ENCODE results near the gene LIMCH1. TPM values are rescaled to one million over a fixed set of nuclear protein-coding genes. Genes with fewer than 3 reads are reported as not detected.

LIMCH1 gene
- polyA plus RNA-seq, 1 experiment, result 1.1 TPM

DNA sequence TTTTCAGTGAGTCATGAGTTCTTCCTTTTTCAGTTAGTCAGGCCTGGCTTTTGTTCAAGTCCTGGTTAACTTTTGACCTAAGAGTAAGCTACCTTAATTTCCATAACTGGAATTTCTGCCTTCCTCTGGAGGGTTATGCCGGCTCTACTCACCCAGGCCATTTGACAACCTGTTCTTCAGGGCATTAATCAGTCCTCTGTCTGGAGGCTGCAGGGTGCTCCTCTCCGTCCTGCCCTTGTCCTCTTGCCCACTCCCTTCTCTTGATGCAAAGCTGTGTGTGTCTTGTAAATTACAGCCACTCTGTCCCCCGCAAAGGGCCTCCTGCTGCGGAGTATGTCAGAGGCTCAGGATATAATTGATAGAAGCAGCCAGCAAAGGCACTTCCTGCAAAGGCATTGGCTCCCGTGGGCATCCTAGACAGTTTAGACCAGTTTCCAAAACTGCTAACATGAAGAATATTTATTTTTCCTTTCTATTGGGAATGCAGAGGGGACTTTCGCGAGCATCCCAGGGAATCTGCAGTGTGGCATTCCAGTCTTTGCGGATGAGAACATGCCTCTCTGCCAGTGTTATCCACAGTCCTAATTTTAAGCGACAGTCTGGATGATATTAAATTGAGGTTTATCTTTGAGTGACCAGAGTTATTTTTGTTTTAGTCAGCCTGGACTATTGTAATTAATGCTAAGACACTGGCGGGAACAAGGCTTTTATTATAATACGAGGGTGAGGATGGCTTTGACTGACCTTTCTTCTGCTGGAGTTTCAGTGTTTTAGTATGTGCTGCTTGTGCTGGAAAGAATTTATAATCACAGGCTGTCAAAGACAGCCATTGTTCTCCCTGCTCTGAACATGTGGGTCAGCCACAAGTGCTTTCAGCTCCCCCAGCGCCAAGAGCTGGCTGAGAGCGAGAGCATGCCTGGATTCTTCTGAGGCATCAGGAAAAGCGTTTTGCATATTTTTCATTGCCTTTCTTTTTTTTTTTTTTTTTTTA, 74.2 kb downstream of the LIMCH1 start:
- DNase-seq (ENCODE audit: low read depth, low spot score), result no peak
- TF ChIP-seq, protein P1, sequence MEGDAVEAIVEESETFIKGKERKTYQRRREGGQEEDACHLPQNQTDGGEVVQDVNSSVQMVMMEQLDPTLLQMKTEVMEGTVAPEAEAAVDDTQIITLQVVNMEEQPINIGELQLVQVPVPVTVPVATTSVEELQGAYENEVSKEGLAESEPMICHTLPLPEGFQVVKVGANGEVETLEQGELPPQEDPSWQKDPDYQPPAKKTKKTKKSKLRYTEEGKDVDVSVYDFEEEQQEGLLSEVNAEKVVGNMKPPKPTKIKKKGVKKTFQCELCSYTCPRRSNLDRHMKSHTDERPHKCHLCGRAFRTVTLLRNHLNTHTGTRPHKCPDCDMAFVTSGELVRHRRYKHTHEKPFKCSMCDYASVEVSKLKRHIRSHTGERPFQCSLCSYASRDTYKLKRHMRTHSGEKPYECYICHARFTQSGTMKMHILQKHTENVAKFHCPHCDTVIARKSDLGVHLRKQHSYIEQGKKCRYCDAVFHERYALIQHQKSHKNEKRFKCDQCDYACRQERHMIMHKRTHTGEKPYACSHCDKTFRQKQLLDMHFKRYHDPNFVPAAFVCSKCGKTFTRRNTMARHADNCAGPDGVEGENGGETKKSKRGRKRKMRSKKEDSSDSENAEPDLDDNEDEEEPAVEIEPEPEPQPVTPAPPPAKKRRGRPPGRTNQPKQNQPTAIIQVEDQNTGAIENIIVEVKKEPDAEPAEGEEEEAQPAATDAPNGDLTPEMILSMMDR (IDR thresholded peaks at IDR 0.05; ENCODE audit: low read depth, low read length), result no peak
- no peak overlapping the region for H3K27ac ChIP-seq (ENCODE audit: low read depth, low read length)
- CTCF ChIA-PET, result interaction anchor here (0.7 kb wide), 1 partner anchor 32 kb away, joined by 5 read pairs; no protein-coding TSS in a partner anchor
- H3K9me3 ChIP-seq (ENCODE audit: control insufficient read depth, insufficient read depth, low read length), result no peaks in the 10 kb centered on the region
- peaks cover 9% of the 10 kb centered on the region for H3K27me3 ChIP-seq (ENCODE audit: control insufficient read depth, insufficient read depth, low read length)
- H3K4me3 ChIP-seq (ENCODE audit: low read depth, low read length), result no peak overlapping the region
- POLR2A ChIA-PET, result interaction anchor here (0.6 to 0.7 kb wide), 2 partner anchors 49 to 68 kb away, joined by 5 read pairs; no protein-coding TSS in a partner anchor

DNA sequence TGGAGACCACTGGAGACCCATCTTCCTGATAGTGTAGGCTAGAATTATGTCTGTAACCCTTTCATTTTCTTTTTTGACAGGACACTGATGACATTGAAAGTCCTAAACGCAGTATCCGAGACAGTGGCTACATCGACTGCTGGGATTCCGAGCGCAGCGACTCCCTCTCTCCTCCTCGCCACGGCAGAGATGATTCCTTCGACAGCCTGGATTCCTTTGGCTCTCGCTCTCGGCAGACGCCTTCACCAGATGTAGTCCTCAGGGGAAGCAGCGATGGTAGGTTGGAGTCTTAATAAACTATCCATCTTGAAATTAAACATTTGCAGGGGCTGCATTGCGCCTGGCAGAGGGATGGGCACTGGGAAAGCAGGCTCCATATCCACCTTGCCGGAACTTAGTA, 75.4 kb downstream of the LIMCH1 start:
- POLR2A ChIA-PET, result no interaction called here
- H3K27ac ChIP-seq (ENCODE audit: low read depth, low read length), result no peak overlapping the region
- H3K27me3 ChIP-seq (ENCODE audit: control insufficient read depth, insufficient read depth, low read length), result peaks cover 9% of the 10 kb centered on the region
- no peaks in the 10 kb centered on the region for H3K9me3 ChIP-seq (ENCODE audit: control insufficient read depth, insufficient read depth, low read length)
- CTCF ChIA-PET, result no interaction called here
- H3K4me3 ChIP-seq (ENCODE audit: low read depth, low read length), result no peak overlapping the region
- no peak for DNase-seq (ENCODE audit: low read depth, low spot score)
- TF ChIP-seq, protein P1 (IDR thresholded peaks at IDR 0.05; ENCODE audit: low read depth, low read length), result no peak

DNA sequence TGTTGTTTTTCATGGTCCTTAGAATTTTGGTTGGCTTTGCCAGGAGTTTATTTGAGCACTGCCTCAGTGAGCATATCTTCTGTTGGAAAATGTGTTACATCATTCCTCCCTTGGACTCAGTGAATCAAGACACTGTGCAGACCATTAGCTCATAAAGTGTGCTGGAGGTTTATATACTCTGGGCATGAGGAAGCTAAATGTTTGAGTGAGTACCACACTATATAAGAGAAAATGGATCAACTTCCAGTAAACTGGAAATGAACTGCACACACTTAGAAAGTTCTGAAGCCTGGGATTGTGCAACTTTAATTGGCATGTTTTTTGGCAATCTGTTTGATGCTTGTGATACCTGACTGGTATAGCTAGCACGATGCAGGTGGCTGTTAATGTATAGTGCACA, 75.9 kb downstream of the LIMCH1 start:
- Histone ChIP-seq H3K27ac (ENCODE audit: low read depth, low read length) (no peak overlapping the region), H3K27me3 (ENCODE audit: control insufficient read depth, insufficient read depth, low read length) (peaks cover 9% of the 10 kb centered on the region), H3K4me3 (ENCODE audit: low read depth, low read length) (no peak overlapping the region), H3K9me3 (ENCODE audit: control insufficient read depth, insufficient read depth, low read length) (no peaks in the 10 kb centered on the region)
- CTCF ChIA-PET, result interaction anchor here (1.5 kb wide), 1 partner anchor 48 kb away, joined by 5 read pairs; no protein-coding TSS in a partner anchor
- TF ChIP-seq, protein P1 (IDR thresholded peaks at IDR 0.05; ENCODE audit: low read depth, low read length), result no peak
- POLR2A ChIA-PET, result no interaction called here
- DNase-seq (ENCODE audit: low read depth, low spot score), result no peak

DNA sequence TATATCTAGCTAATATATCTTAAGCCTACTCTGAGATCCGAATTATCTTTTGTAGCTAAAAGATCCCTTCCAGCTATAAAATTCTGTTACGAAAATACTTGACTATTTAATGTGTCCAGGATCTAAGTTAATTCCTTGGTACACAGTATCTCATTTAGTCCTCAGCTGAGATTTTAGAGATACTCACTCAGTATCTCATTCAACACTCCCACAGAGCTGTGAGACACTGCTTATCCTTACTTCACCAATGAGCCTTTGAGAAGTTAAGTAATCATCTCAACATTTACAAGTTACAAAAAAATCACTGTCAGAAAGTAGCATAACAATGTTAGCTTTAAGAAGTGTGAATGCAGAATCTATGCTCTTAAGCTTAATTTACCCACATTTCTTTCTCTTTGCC, 76.6 kb downstream of the LIMCH1 start:
- ChIA-PET POLR2A (no interaction called here), CTCF (interaction anchor here (1.3 to 1.5 kb wide), 2 partner anchors 47 to 269 kb away, joined by 3 to 5 read pairs; no protein-coding TSS in a partner anchor)
- Histone ChIP-seq H3K9me3 (ENCODE audit: control insufficient read depth, insufficient read depth, low read length) (no peaks in the 10 kb centered on the region), H3K27ac (ENCODE audit: low read depth, low read length) (no peak overlapping the region), H3K27me3 (ENCODE audit: control insufficient read depth, insufficient read depth, low read length) (peaks cover 9% of the 10 kb centered on the region), H3K4me3 (ENCODE audit: low read depth, low read length) (no peak overlapping the region)
- DNase-seq (ENCODE audit: low read depth, low spot score), result no peak
- TF ChIP-seq, protein P1 (IDR thresholded peaks at IDR 0.05; ENCODE audit: low read depth, low read length), result no peak

DNA sequence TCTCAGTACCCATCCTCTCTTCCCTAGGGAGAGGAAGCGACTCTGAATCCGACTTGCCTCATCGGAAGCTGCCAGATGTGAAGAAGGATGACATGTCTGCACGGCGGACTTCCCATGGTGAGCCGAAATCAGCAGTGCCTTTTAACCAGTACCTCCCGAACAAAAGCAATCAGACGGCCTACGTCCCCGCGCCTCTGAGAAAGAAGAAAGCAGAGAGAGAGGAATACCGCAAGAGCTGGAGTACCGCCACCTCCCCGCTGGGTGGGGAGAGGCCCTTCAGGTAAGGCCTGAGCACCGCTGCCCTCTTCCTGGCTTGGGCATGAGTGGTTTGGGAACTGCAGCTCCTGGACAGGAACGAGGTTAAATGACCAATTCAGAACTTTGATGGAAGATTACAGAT, 81.2 kb downstream of the LIMCH1 start:
- no peaks in the 10 kb centered on the region for H3K27me3 ChIP-seq (ENCODE audit: control insufficient read depth, insufficient read depth, low read length)
- ChIA-PET CTCF (no interaction called here), POLR2A (no interaction called here)
- TF ChIP-seq, protein P1 (IDR thresholded peaks at IDR 0.05; ENCODE audit: low read depth, low read length), result no peak
- H3K4me3 ChIP-seq (ENCODE audit: low read depth, low read length), result no peak overlapping the region
- H3K9me3 ChIP-seq (ENCODE audit: control insufficient read depth, insufficient read depth, low read length), result no peaks in the 10 kb centered on the region
- no peak overlapping the region for H3K27ac ChIP-seq (ENCODE audit: low read depth, low read length)
- no peak for DNase-seq (ENCODE audit: low read depth, low spot score)
